Stomach (tissue), 9 donors: Measurements from ENCODE around the gene STAU1. TPM values are rescaled to one million over a fixed set of nuclear protein-coding genes. Genes with fewer than 3 reads are reported as not detected.

Source experiments
- DNase-seq, 2 donors: peaks; one replicate each; pipeline versions ENCODE4 v3.0.0 to v3.0.0-alpha.2; 2013 to 2019
- H3K27ac ChIP-seq, 5 donors: fragments of 200-600 bp in 4 of 5; sonication (generic) in 4 of 5; one replicate each; pipeline ENCODE4 v1.5.1; 2013 to 2019; ENCODE audit warnings: mild to moderate bottlenecking in 1 of 5, moderate library complexity in 1 of 5
- H3K27me3 ChIP-seq, 3 donors: fragments of 200-600 bp; sonication (generic); one replicate each; pipeline ENCODE4 v1.5.1; 2017 to 2019; ENCODE audit warnings: mixed run types in 1 of 3
- H3K36me3 ChIP-seq, 4 donors: fragments of 200-600 bp; sonication (generic); 1 replicate in 3 of 4; 2 replicates in 1 of 4; pipeline ENCODE4 v1.5.1; 2016 to 2019
- H3K4me1 ChIP-seq, 4 donors: fragments of 200-600 bp; sonication (generic); one replicate each; pipeline ENCODE4 v1.5.1; 2016 to 2019
- H3K4me3 ChIP-seq, 4 donors: fragments of 200-600 bp; sonication (generic) in 3 of 4; one replicate each; pipeline ENCODE4 v1.5.1; 2016 to 2019; ENCODE audit warnings: mild to moderate bottlenecking in 1 of 4
- H3K9me3 ChIP-seq, 4 donors: fragments of 200-600 bp; sonication (generic); one replicate each; pipeline ENCODE4 v1.5.1; 2016 to 2019
- EP300 ChIP-seq: sonication (generic); formaldehyde crosslinking; IDR thresholded peaks from one replicate; pipeline ENCODE4 v1.6.1; 2017; ENCODE audit warnings: antibody characterized with exemption
- POLR2A ChIP-seq, 4 donors: fragments of 450-650 bp; IDR thresholded peaks; one replicate each; pipeline ENCODE4 v1.6.1; 2016; ENCODE audit warnings: antibody characterized with exemption in 4 of 4, control low read depth in 2 of 4, mild to moderate bottlenecking in 1 of 4, moderate library complexity in 1 of 4
- POLR2AphosphoS5 ChIP-seq, 3 donors: sonication (generic); formaldehyde crosslinking; IDR thresholded peaks; one replicate each; pipeline ENCODE4 v1.6.1; 2016; ENCODE audit warnings: antibody characterized with exemption in 3 of 3
- WGBS, 5 donors: extraction: QIAGEN DNeasy Blood & Tissue Kit in 3 of 5; methylation state at CpG; one replicate each; pipeline versions ENCODE4 v1.1.5 to v1.1.7; 2013 to 2018; 5-methylcytosine and 5-hydroxymethylcytosine counted together
- intact Hi-C: fragments of 100-400 bp; cut with DNase I; formaldehyde crosslinking; loops from one replicate; pipeline ENCODE4 v1.15.1; 2023; ENCODE audit warnings: low total_unique reads
- polyA plus RNA-seq, 3 donors: library from polyadenylated mRNA; stranded (reverse); fragments of 200-250 nt; gene quantifications; one replicate each; pipeline ENCODE4 v1.2.3, GENCODE V29; 2013
- total RNA-seq, 5 donors: library from RNA; depleted of rRNA; stranded (reverse); fragments of >200 nt; gene quantifications; one replicate each; pipeline versions ENCODE4 v1.1.0 to v1.2.3, GENCODE V29; 2014 to 2016
- TF ChIP-seq, protein P1 (sequence below), 7 experiments: fragments of 450-650 bp in 4 of 7; fragments of 200-600 bp in 3 of 7; sonication (generic) in 3 of 7; IDR thresholded peaks; one replicate each; pipeline ENCODE4 v1.5.1; 2016 to 2019; ENCODE audit warnings: antibody characterized with exemption in 7 of 7, control low read depth in 2 of 7, mild to moderate bottlenecking in 1 of 7
- donor health status: healthy with polysubstance abuse.
- donor health status: Bipolar disorder and iron deficiency.
- donor health status: healthy.

Gene STAU1
- total and polyA plus RNA-seq, 8 donors = 33.0 to 129 (median 56.5) TPM

DNA sequence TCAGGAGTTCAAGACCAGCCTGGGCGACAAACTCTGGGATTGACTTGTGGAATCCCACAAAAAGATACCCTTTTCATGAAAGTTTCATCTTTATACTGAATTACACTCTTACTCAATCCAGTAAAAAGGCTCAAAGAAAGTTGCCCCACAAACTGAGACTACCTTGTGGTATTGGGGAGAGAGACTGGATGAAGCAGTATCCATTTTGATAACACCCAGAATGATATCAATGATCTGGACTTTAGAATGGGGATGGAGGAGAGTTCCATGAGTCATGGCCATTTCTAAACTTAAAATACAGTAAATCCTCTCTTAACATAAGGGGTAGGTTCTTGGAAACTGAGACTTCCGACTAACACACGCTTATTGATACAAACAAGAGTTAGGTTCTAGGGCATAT, 4.7 kb downstream of the STAU1 start:
- H3K27ac ChIP-seq = no peak overlapping the region
- intact Hi-C loops = no loop called here

DNA sequence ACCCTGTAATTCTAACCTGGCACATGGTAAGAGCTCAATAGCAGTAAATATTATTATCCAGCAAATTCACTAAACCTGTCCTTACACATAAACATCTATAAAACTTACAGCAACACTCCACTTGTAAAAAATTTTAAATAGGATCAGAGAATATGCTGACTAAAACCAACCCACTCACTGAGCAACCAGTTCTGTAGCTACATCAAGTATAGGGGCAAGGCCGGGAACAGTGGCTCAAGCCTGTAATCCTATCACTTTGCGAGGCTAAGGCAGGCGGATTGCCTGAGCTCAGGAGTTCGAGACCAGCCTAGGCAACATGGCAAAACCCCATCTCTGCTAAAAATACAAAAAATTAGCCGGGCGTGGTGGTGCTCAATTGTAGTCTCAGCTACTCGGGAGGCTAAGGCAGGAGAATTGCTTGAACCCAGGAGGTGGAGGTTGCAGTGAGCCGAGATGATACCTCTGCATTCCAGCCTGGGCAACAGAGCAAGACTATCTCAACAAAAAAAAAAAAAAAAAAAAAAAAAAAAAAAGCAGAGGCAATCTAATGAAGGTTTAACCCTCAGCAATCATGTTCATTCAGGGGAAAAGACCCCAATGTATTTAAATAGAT, 6.8 kb downstream of the STAU1 start:
- Histone ChIP-seq H3K4me1 (peaks cover 49 to 89% (median 66%) of the 10 kb centered on the region in 4 donors), H3K4me3 (no peak overlapping the region), H3K36me3 (peaks cover 5 to 19% (median 17%) of the 10 kb centered on the region in 4 donors), H3K27me3 (no peaks in the 10 kb centered on the region), H3K27ac (no peak overlapping the region), H3K9me3 (no peaks in the 10 kb centered on the region)
- intact Hi-C loops = no loop called here
- DNase-seq = no peak
- 75 to 84% (median 79%) methylated on average over 8 of the region's 8 CpGs for WGBS, 5 donors
- no peak for TF ChIP-seq POLR2AphosphoS5 (IDR thresholded peaks at IDR 0.05)
- no peak for TF ChIP-seq EP300
- no peak for TF ChIP-seq POLR2A (IDR thresholded peaks at IDR 0.05)
- TF ChIP-seq, protein P1, sequence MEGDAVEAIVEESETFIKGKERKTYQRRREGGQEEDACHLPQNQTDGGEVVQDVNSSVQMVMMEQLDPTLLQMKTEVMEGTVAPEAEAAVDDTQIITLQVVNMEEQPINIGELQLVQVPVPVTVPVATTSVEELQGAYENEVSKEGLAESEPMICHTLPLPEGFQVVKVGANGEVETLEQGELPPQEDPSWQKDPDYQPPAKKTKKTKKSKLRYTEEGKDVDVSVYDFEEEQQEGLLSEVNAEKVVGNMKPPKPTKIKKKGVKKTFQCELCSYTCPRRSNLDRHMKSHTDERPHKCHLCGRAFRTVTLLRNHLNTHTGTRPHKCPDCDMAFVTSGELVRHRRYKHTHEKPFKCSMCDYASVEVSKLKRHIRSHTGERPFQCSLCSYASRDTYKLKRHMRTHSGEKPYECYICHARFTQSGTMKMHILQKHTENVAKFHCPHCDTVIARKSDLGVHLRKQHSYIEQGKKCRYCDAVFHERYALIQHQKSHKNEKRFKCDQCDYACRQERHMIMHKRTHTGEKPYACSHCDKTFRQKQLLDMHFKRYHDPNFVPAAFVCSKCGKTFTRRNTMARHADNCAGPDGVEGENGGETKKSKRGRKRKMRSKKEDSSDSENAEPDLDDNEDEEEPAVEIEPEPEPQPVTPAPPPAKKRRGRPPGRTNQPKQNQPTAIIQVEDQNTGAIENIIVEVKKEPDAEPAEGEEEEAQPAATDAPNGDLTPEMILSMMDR (IDR thresholded peaks at IDR 0.05) = no peak

More for the DNA sequence above, 4.7 kb downstream of the STAU1 start:
- Histone ChIP-seq H3K36me3 (peaks cover 0 to 6% (median 3%) of the 10 kb centered on the region in 4 donors), H3K27me3 (no peaks in the 10 kb centered on the region), H3K4me3 (no peak overlapping the region), H3K4me1 (peaks cover 50 to 85% (median 67%) of the 10 kb centered on the region in 4 donors), H3K9me3 (no peaks in the 10 kb centered on the region)
- no peak for DNase-seq
- WGBS, 5 donors = 90 to 97% (median 95%) methylated on average over 3 of the region's 3 CpGs
- TF ChIP-seq EP300 = no peak

DNA sequence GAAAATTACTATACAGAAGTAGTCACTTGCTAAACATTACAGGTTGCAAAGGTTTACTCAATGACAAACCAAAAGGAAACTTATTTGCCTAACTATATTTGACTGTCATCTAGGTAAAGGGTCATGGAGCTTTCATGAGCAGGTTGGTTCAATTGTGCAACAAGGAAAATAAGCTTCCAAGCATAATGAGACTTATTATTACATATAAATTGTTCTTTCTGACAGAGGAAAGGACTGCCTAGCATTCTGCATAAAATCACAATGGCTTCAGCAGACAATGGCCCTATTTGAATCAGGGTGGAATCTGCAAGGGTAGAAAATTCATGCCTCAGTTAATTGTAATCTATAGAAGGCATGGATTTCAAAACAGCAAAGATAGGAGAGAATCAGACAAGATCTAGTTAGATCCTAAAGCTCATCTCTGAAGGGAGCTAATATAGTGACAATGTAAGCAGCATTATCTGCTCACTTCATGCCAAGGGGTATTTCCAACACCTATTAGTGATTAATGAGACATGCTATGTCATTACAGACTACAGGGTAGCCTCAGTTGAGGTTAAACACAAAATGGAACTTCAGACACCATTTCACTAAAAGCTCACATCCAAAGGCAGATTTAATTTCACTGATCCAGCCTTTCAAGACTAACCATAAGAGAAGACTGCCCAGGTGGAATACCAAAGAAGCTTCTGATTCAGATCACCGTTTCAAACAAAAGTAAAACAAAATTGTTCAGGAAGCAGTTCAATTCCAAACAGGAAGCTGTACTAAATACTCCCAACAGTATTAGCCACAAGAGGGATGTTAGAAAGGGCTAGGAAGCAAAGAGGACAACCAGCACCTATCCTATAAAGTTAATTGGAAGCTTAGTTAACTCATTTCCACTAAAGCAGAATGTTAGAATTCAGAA, 8.5 kb downstream of the STAU1 start:
- WGBS, 5 donors = 7 to 14% (median 13%) methylated on average over 1 of the region's 1 CpG
- TF ChIP-seq POLR2AphosphoS5 (IDR thresholded peaks at IDR 0.05) (no peak), POLR2A (IDR thresholded peaks at IDR 0.05) (no peak), EP300 (no peak)
- TF ChIP-seq, protein P1 (IDR thresholded peaks at IDR 0.05) = no peak
- H3K9me3 ChIP-seq = no peaks in the 10 kb centered on the region
- intact Hi-C loops = no loop called here
- H3K27me3 ChIP-seq = no peaks in the 10 kb centered on the region
- peaks cover 33 to 71% (median 51%) of the 10 kb centered on the region in 4 donors for H3K4me1 ChIP-seq
- H3K27ac ChIP-seq = peak overlapping the region in 3 of 5 donors; percentile 27 to 83 (median 30)
- no peak overlapping the region for H3K4me3 ChIP-seq
- DNase-seq = no peak
- peaks cover 5 to 21% (median 18%) of the 10 kb centered on the region in 4 donors for H3K36me3 ChIP-seq

DNA sequence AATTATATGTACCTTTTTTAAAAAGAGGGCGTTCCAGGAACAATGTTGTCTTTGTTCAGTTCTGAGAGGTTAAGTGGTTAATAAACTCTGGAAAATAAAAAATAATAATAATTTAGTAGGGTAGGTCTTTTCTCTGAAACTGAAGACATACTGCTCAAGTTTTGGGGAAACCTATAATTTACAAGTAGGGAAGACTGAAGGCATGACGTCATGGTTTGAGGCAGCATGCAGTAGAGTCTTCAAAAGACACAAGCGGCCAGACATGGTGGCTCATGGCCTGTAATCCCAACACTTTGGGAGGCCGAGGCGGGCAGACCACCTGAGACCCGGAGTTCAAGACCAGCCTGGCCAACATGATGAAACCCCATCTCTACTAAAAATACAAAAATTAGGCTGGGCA, 14.0 kb downstream of the STAU1 start:
- Histone ChIP-seq H3K27ac (no peak overlapping the region), H3K9me3 (no peaks in the 10 kb centered on the region), H3K27me3 (no peaks in the 10 kb centered on the region), H3K36me3 (peaks cover 5 to 54% (median 46%) of the 10 kb centered on the region in 4 donors), H3K4me1 (peaks cover 3 to 42% (median 15%) of the 10 kb centered on the region in 4 donors), H3K4me3 (no peak overlapping the region)
- no peak for DNase-seq
- intact Hi-C loops = no loop called here
- WGBS, 5 donors = 85 to 91% (median 88%) methylated on average over 6 of the region's 6 CpGs
- TF ChIP-seq POLR2A (IDR thresholded peaks at IDR 0.05) (no peak), EP300 (no peak)

DNA sequence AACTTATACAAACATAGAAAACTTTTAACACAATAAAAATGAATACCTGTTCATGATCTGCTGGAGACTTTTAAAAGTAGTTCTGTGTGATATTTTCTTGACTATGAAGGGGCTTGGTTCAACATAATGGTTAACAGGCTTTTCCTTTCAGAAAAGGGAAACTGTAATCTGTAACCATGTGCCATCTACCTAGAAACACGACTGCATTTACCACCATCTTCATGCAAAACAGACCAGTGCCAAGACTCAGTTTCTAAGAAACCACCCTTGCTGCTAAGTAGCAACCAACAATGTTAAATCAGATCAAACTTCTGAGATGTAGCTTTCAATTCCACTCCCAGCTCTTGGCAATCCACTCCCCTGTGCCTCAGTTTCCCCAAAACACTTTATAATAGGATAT, 15.7 kb downstream of the STAU1 start:
- TF ChIP-seq POLR2AphosphoS5 (IDR thresholded peaks at IDR 0.05) (no peak), POLR2A (IDR thresholded peaks at IDR 0.05) (no peak), EP300 (no peak)
- TF ChIP-seq, protein P1 (IDR thresholded peaks at IDR 0.05) = no peak
- no peaks in the 10 kb centered on the region for H3K9me3 ChIP-seq
- H3K4me1 ChIP-seq = peaks cover 9 to 43% (median 27%) of the 10 kb centered on the region in 4 donors
- peaks cover 5 to 42% (median 31%) of the 10 kb centered on the region in 4 donors for H3K36me3 ChIP-seq
- H3K27ac ChIP-seq = no peak overlapping the region
- intact Hi-C loops = no loop called here
- WGBS, 5 donors = 3 to 19% (median 14%) methylated on average over 1 of the region's 1 CpG
- no peak for DNase-seq
- no peaks in the 10 kb centered on the region for H3K27me3 ChIP-seq
- no peak overlapping the region for H3K4me3 ChIP-seq
